Measurements from ENCODE around the gene PPP1R12C. TPM values are rescaled to one million over a fixed set of nuclear protein-coding genes. Genes with fewer than 3 reads are reported as not detected.

Gene PPP1R12C
- total RNA-seq, result 39.3 and 55.1 TPM in 2 replicates

GRCh38 chr19:55116859-55117662, at the start of gene PPP1R12C:
PPP1R12C (minus strand) TSS chr19:55117637; CDS start chr19:55117543, 94 bp downstream.

GRCh38 chr19:55166530-55167268, 49.3 kb upstream of the PPP1R12C start, which contains the start of gene DNAAF3:
DNAAF3 (minus strand) TSS chr19:55166613; CDS start chr19:55166413, 200 bp downstream.

GRCh38 chr19:55157064-55157908, 39.8 kb upstream of the PPP1R12C start, which contains the start of gene TNNI3:
TNNI3 (minus strand) TSS chr19:55157732; CDS start chr19:55157589, 143 bp downstream.

GRCh38 chr19:55149078-55150003, 31.9 kb upstream of the PPP1R12C start, which contains the start of gene TNNT1:
TNNT1 (minus strand) TSS chr19:55149206; CDS start chr19:55147157, 2,049 bp downstream.

GRCh38 chr19:55075371-55075998, 42.0 kb downstream of the PPP1R12C start, which contains the start of gene EPS8L1:
EPS8L1 (plus strand) TSS chr19:55075869; CDS start chr19:55076445, 576 bp downstream.

GRCh38 chr19:55062735-55063491, 54.5 kb downstream of the PPP1R12C start, which contains the start of gene RDH13:
RDH13 (minus strand) TSS chr19:55063148; CDS start chr19:55063032, 116 bp downstream.

Small RNA genes within 50 kb of the gene (small RNA-seq; reads per million reads assigned to genes)
- gene MIR7975 (not detected), gene RF01210 (not detected)

Other genes with a start within 250 kb of the PPP1R12C start
- not detected in 2 replicates for gene FCAR, start 243.4 kb downstream of the PPP1R12C start, total RNA-seq
- not detected in 2 replicates for gene NCR1, start 211.5 kb downstream of the PPP1R12C start, total RNA-seq
- gene NLRP7, start 170.1 kb downstream of the PPP1R12C start, total RNA-seq, result not detected in 2 replicates
- under 0.01 and 0.37 TPM in 2 replicates for gene NLRP2, start 151.3 kb downstream of the PPP1R12C start, total RNA-seq
- gene GP6, start 79.4 kb downstream of the PPP1R12C start, total RNA-seq, result not detected in 2 replicates
- gene RDH13, start 54.5 kb downstream of the PPP1R12C start, total RNA-seq, result 11.0 and 14.3 TPM in 2 replicates
- 0.98 TPM in 1 of 2 replicates, not detected in the other for gene EPS8L1, start 41.8 kb downstream of the PPP1R12C start, total RNA-seq
- gene TNNT1, start 31.6 kb upstream of the PPP1R12C start, total RNA-seq, result 0.73 and 2.9 TPM in 2 replicates
- gene TNNI3, start 40.1 kb upstream of the PPP1R12C start, total RNA-seq, result 0.37 TPM in 1 of 2 replicates, not detected in the other
- 0.59 and 1.5 TPM in 2 replicates for gene DNAAF3, start 49.0 kb upstream of the PPP1R12C start, total RNA-seq
- 0.39 and 1.1 TPM in 2 replicates for gene SYT5, start 62.7 kb upstream of the PPP1R12C start, total RNA-seq
- 5.3 and 11.4 TPM in 2 replicates for gene PTPRH, start 91.9 kb upstream of the PPP1R12C start, total RNA-seq
- 0.73 and 2.3 TPM in 2 replicates for gene TMEM86B, start 111.1 kb upstream of the PPP1R12C start, total RNA-seq
- gene PPP6R1, start 141.4 kb upstream of the PPP1R12C start, total RNA-seq, result 32.3 and 44.8 TPM in 2 replicates
- 36.6 and 38.9 TPM in 2 replicates for gene HSPBP1, start 162.5 kb upstream of the PPP1R12C start, total RNA-seq
- 0.59 and 1.8 TPM in 2 replicates for gene BRSK1, start 166.4 kb upstream of the PPP1R12C start, total RNA-seq
- gene TMEM150B, start 207.7 kb upstream of the PPP1R12C start, total RNA-seq, result not detected in 2 replicates
- 6.6 and 7.6 TPM in 2 replicates for gene KMT5C, start 222.2 kb upstream of the PPP1R12C start, total RNA-seq
- not detected in 2 replicates for gene COX6B2, start 237.1 kb upstream of the PPP1R12C start, total RNA-seq
- not detected in 2 replicates for gene GARIN5B, start 245.6 kb upstream of the PPP1R12C start, total RNA-seq